K562 (cell line): Measurements from ENCODE around the gene LYSMD1. TPM values are rescaled to one million over a fixed set of nuclear protein-coding genes. Genes with fewer than 3 reads are reported as not detected.

Experiments used
- ATF1 ChIP-seq, 2 experiments: fragments of 450-650 bp in 1 of 2; IDR thresholded peaks; 2 replicates each; pipeline ENCODE4 v1.6.1; 2016; ENCODE audit warnings: missing compliant biosample characterization in 1 of 2, missing genetic modification characterization in 1 of 2
- BRF1 ChIP-seq: IDR thresholded peaks from 3 replicates; pipeline ENCODE4 v1.6.1; 2011; ENCODE audit warnings: borderline replicate concordance, mild to moderate bottlenecking; ENCODE audit not compliant: insufficient read length; ENCODE audit errors: extremely low read depth
- GATA2 ChIP-seq: sonication (generic); formaldehyde crosslinking; IDR thresholded peaks from 2 replicates; pipeline ENCODE4 v1.4.0; 2020; ENCODE audit warnings: mild to moderate bottlenecking, missing genetic modification reagents
- MAFK ChIP-seq: IDR thresholded peaks from 2 replicates; pipeline ENCODE4 v1.6.1; 2011; ENCODE audit warnings: low read length, improper control_type of control experiment
- NFXL1 ChIP-seq: fragments of 450-650 bp; formaldehyde crosslinking; IDR thresholded peaks from 2 replicates; pipeline ENCODE4 v1.4.0; 2021; ENCODE audit warnings: mild to moderate bottlenecking
- RBM25 ChIP-seq: fragments of 200-400 bp; formaldehyde crosslinking; IDR thresholded peaks from 2 replicates; pipeline ENCODE4 v1.6.1; 2018; ENCODE audit warnings: low read length, low read depth, moderate library complexity; ENCODE audit not compliant: severe bottlenecking
- polyA plus RNA-seq, 8 experiments: library from polyadenylated mRNA; depleted of rRNA in 4 of 8; stranded (reverse) in 5 of 8; unstranded in 3 of 8; fragments of >200 nt; fragmentation: Nextera tagmentation in 2 of 8; fragmentation: Illumina TruSeq in 1 of 8; extraction: Ambion mirVana in 2 of 8; extraction: Trizol in 1 of 8; gene quantifications; 2 replicates each; pipeline versions ENCODE4 v1.2.1 to v1.2.3, GENCODE V29; 2011 to 2014; ENCODE audit warnings: inconsistent platforms in 1 of 8, missing spikeins in 1 of 8
- total RNA-seq, 7 experiments: library from RNA; depleted of rRNA in 6 of 7; stranded (reverse); fragments of >200 nt in 6 of 7; fragmentation: Illumina TruSeq in 2 of 7; extraction: Trizol in 2 of 7; gene quantifications; 2 replicates each; pipeline versions ENCODE4 v1.2.1 to v1.2.3, GENCODE V29; 2011 to 2021; ENCODE audit warnings: low replicate concordance in 1 of 7
- TF ChIP-seq, protein P1 (sequence below): fragments of 250-450 bp; sonication (Bioruptor Pico); IDR thresholded peaks from 2 replicates; pipeline ENCODE4 v1.8.0; 2022; ENCODE audit warnings: moderate library complexity, mild to moderate bottlenecking, inconsistent platforms
- TF ChIP-seq, protein P2 (sequence below), 3 experiments: IDR thresholded peaks in 2 of 3; conservative IDR thresholded peaks in 1 of 3; 2 replicates each; pipeline ENCODE4 v1.5.1; 2011 to 2012; ENCODE audit warnings: low read length in 3 of 3, mild to moderate bottlenecking in 3 of 3, control low read depth in 2 of 3, improper control_type of control experiment in 1 of 3, inconsistent platforms in 1 of 3, low read depth in 1 of 3, mixed read lengths in 1 of 3, moderate library complexity in 1 of 3; ENCODE audit not compliant: insufficient read depth in 2 of 3
- TF ChIP-seq, protein P3 (sequence below): IDR thresholded peaks from 2 replicates; pipeline ENCODE4 v1.6.1; 2014; ENCODE audit warnings: antibody characterized with exemption

The LYSMD1 gene
- total and polyA plus RNA-seq, 9 of the 15 experiments (the other 6 are each of a cell fraction or from before 2014, with no cell fraction given), result 2.2 to 9.4 (median 6.0) TPM

DNA sequence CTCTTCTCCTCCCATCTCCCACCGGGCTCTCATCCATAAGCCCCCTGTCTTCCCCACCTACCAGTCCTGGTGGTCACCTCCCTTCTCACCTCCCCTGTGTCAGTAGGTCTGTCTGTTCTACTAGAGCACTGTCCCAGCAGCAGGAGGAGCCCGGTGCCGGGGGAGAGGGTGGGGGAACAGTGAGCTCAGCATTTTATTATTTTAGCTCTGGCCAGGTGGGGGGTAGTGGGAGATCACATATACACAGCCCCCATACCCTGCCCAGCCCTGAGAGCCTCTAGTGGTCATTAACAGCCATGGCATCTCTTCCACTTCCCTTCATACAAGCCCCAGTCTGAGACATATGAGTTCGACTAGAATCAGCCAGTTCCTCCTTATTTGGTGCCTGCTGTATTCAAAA lies 10.2 kb upstream of the LYSMD1 start, which contains the start of gene TMOD4 (continued):
- no peak for TF ChIP-seq RBM25
- TF ChIP-seq, protein P1, sequence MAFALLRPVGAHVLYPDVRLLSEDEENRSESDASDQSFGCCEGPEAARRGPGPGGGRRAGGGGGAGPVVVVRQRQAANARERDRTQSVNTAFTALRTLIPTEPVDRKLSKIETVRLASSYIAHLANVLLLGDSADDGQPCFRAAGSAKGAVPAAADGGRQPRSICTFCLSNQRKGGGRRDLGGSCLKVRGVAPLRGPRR (CRISPR knock-in tag), result no peak
- TF ChIP-seq, protein P2, sequence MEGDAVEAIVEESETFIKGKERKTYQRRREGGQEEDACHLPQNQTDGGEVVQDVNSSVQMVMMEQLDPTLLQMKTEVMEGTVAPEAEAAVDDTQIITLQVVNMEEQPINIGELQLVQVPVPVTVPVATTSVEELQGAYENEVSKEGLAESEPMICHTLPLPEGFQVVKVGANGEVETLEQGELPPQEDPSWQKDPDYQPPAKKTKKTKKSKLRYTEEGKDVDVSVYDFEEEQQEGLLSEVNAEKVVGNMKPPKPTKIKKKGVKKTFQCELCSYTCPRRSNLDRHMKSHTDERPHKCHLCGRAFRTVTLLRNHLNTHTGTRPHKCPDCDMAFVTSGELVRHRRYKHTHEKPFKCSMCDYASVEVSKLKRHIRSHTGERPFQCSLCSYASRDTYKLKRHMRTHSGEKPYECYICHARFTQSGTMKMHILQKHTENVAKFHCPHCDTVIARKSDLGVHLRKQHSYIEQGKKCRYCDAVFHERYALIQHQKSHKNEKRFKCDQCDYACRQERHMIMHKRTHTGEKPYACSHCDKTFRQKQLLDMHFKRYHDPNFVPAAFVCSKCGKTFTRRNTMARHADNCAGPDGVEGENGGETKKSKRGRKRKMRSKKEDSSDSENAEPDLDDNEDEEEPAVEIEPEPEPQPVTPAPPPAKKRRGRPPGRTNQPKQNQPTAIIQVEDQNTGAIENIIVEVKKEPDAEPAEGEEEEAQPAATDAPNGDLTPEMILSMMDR (IDR thresholded peaks at IDR 0.05 in 2 of 3, conservative IDR thresholded peaks at IDR 0.05 in 1 of 3; ENCODE audit: insufficient read depth in 2 of 3, low read depth in 1 of 3, low read length in 3 of 3), result peak; percentile 57 to 75 (median 58)
- TF ChIP-seq, protein P3, sequence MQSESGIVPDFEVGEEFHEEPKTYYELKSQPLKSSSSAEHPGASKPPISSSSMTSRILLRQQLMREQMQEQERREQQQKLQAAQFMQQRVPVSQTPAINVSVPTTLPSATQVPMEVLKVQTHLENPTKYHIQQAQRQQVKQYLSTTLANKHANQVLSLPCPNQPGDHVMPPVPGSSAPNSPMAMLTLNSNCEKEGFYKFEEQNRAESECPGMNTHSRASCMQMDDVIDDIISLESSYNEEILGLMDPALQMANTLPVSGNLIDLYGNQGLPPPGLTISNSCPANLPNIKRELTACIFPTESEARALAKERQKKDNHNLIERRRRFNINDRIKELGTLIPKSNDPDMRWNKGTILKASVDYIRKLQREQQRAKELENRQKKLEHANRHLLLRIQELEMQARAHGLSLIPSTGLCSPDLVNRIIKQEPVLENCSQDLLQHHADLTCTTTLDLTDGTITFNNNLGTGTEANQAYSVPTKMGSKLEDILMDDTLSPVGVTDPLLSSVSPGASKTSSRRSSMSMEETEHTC, result no peak
- TF ChIP-seq MAFK, result no peak
- no peak for TF ChIP-seq ATF1 (CRISPR knock-in tag; IDR thresholded peaks at IDR 0.05)
- TF ChIP-seq ATF1 (tag; IDR thresholded peaks at IDR 0.05), result no peak
- TF ChIP-seq GATA2 (CRISPR knock-in tag), result no peak
- TF ChIP-seq BRF1, result no peak
- TF ChIP-seq NFXL1, result no peak
